Measurements from ENCODE around the gene PDE4D.
"Not testable (repeated sequence)": the region's sequence is repeated elsewhere in the genome, so short reads cannot be mapped to it uniquely, and the experiment has no call there.

PDE4D gene

GRCh38 chr5:59312223-59312622, 581.3 kb downstream of the PDE4D start:
- H3K4me3 ChIP-seq (ENCODE audit: insufficient read depth, low read depth, low read length) = no peak overlapping the region
- no peaks in the 10 kb centered on the region for H3K4me1 ChIP-seq (ENCODE audit: control insufficient read depth, insufficient read depth, low read length)
- WGBS, 2 experiments = 86 to 96% methylated on average over 2 to 3 of the region's 3 CpGs
- H3K27me3 ChIP-seq (ENCODE audit: control insufficient read depth, insufficient read depth, low read length, poor library complexity, severe bottlenecking) = no peaks in the 10 kb centered on the region
- H3K9me3 ChIP-seq (ENCODE audit: control insufficient read depth, low read length) = no peaks in the 10 kb centered on the region
- H3K36me3 ChIP-seq (ENCODE audit: control insufficient read depth, insufficient read depth, low read length) = no peaks in the 10 kb centered on the region
- H3K27ac ChIP-seq (ENCODE audit: insufficient read depth, low read depth, low read length, poor library complexity, severe bottlenecking) = no peak overlapping the region

GRCh38 chr5:59308685-59309084, 584.8 kb downstream of the PDE4D start:
- H3K36me3 ChIP-seq (ENCODE audit: control insufficient read depth, insufficient read depth, low read length); H3K9me3 ChIP-seq (ENCODE audit: control insufficient read depth, low read length); H3K4me1 ChIP-seq (ENCODE audit: control insufficient read depth, insufficient read depth, low read length); H3K4me3 ChIP-seq (ENCODE audit: insufficient read depth, low read depth, low read length); H3K27ac ChIP-seq (ENCODE audit: insufficient read depth, low read depth, low read length, poor library complexity, severe bottlenecking); H3K27me3 ChIP-seq (ENCODE audit: control insufficient read depth, insufficient read depth, low read length, poor library complexity, severe bottlenecking): not testable (repeated sequence)
- WGBS, 2 experiments = 96 to 98% methylated on average over 2 of the region's 2 CpGs

GRCh38 chr5:59303289-59303716, 590.2 kb downstream of the PDE4D start:
- H3K27me3 ChIP-seq (ENCODE audit: control insufficient read depth, insufficient read depth, low read length, poor library complexity, severe bottlenecking); H3K4me3 ChIP-seq (ENCODE audit: insufficient read depth, low read depth, low read length); H3K36me3 ChIP-seq (ENCODE audit: control insufficient read depth, insufficient read depth, low read length); H3K9me3 ChIP-seq (ENCODE audit: control insufficient read depth, low read length); H3K27ac ChIP-seq (ENCODE audit: insufficient read depth, low read depth, low read length, poor library complexity, severe bottlenecking); H3K4me1 ChIP-seq (ENCODE audit: control insufficient read depth, insufficient read depth, low read length): not testable (repeated sequence)
- 81 to 82% methylated on average over 3 of the region's 3 CpGs for WGBS, 2 experiments

- H3K4me3 ChIP-seq (ENCODE audit: insufficient read depth, low read depth, low read length); H3K4me1 ChIP-seq (ENCODE audit: control insufficient read depth, insufficient read depth, low read length); H3K27ac ChIP-seq (ENCODE audit: insufficient read depth, low read depth, low read length, poor library complexity, severe bottlenecking); H3K9me3 ChIP-seq (ENCODE audit: control insufficient read depth, low read length); H3K36me3 ChIP-seq (ENCODE audit: control insufficient read depth, insufficient read depth, low read length); H3K27me3 ChIP-seq (ENCODE audit: control insufficient read depth, insufficient read depth, low read length, poor library complexity, severe bottlenecking): not testable (repeated sequence)
- 95 to 100% methylated on average over 1 of the region's 1 CpG for WGBS, 2 experiments
Measured at GRCh38 chr5:59302509-59302908, 591.0 kb downstream of the PDE4D start.

- no peaks in the 10 kb centered on the region for H3K9me3 ChIP-seq (ENCODE audit: control insufficient read depth, low read length)
- WGBS, 2 experiments = 90 to 91% methylated on average over 4 of the region's 4 CpGs
- no peaks in the 10 kb centered on the region for H3K4me1 ChIP-seq (ENCODE audit: control insufficient read depth, insufficient read depth, low read length)
- H3K36me3 ChIP-seq (ENCODE audit: control insufficient read depth, insufficient read depth, low read length) = no peaks in the 10 kb centered on the region
- no peaks in the 10 kb centered on the region for H3K27me3 ChIP-seq (ENCODE audit: control insufficient read depth, insufficient read depth, low read length, poor library complexity, severe bottlenecking)
- no peak overlapping the region for H3K27ac ChIP-seq (ENCODE audit: insufficient read depth, low read depth, low read length, poor library complexity, severe bottlenecking)
- no peak overlapping the region for H3K4me3 ChIP-seq (ENCODE audit: insufficient read depth, low read depth, low read length)
Measured at GRCh38 chr5:59301727-59302126, 591.8 kb downstream of the PDE4D start.

GRCh38 chr5:59300930-59301329, 592.6 kb downstream of the PDE4D start:
- H3K27ac ChIP-seq (ENCODE audit: insufficient read depth, low read depth, low read length, poor library complexity, severe bottlenecking) = no peak overlapping the region
- WGBS, 2 experiments = 96% methylated on average over 1 of the region's 1 CpG
- no peaks in the 10 kb centered on the region for H3K9me3 ChIP-seq (ENCODE audit: control insufficient read depth, low read length)
- no peaks in the 10 kb centered on the region for H3K36me3 ChIP-seq (ENCODE audit: control insufficient read depth, insufficient read depth, low read length)
- no peak overlapping the region for H3K4me3 ChIP-seq (ENCODE audit: insufficient read depth, low read depth, low read length)
- H3K4me1 ChIP-seq (ENCODE audit: control insufficient read depth, insufficient read depth, low read length) = no peaks in the 10 kb centered on the region
- H3K27me3 ChIP-seq (ENCODE audit: control insufficient read depth, insufficient read depth, low read length, poor library complexity, severe bottlenecking) = no peaks in the 10 kb centered on the region

GRCh38 chr5:59299006-59299405, 594.5 kb downstream of the PDE4D start:
- no peaks in the 10 kb centered on the region for H3K36me3 ChIP-seq (ENCODE audit: control insufficient read depth, insufficient read depth, low read length)
- H3K4me1 ChIP-seq (ENCODE audit: control insufficient read depth, insufficient read depth, low read length) = no peaks in the 10 kb centered on the region
- H3K9me3 ChIP-seq (ENCODE audit: control insufficient read depth, low read length) = no peaks in the 10 kb centered on the region
- no peak overlapping the region for H3K4me3 ChIP-seq (ENCODE audit: insufficient read depth, low read depth, low read length)
- 95 to 100% methylated on average over 2 to 3 of the region's 3 CpGs for WGBS, 2 experiments
- no peak overlapping the region for H3K27ac ChIP-seq (ENCODE audit: insufficient read depth, low read depth, low read length, poor library complexity, severe bottlenecking)
- no peaks in the 10 kb centered on the region for H3K27me3 ChIP-seq (ENCODE audit: control insufficient read depth, insufficient read depth, low read length, poor library complexity, severe bottlenecking)

- 96 to 97% methylated on average over 2 to 5 of the region's 5 CpGs for WGBS, 2 experiments
- no peaks in the 10 kb centered on the region for H3K27me3 ChIP-seq (ENCODE audit: control insufficient read depth, insufficient read depth, low read length, poor library complexity, severe bottlenecking)
- no peaks in the 10 kb centered on the region for H3K4me1 ChIP-seq (ENCODE audit: control insufficient read depth, insufficient read depth, low read length)
- H3K27ac ChIP-seq (ENCODE audit: insufficient read depth, low read depth, low read length, poor library complexity, severe bottlenecking) = no peak overlapping the region
- H3K9me3 ChIP-seq (ENCODE audit: control insufficient read depth, low read length) = no peaks in the 10 kb centered on the region
- H3K36me3 ChIP-seq (ENCODE audit: control insufficient read depth, insufficient read depth, low read length) = no peaks in the 10 kb centered on the region
- no peak overlapping the region for H3K4me3 ChIP-seq (ENCODE audit: insufficient read depth, low read depth, low read length)
Measured at GRCh38 chr5:59296317-59297264, 596.9 kb downstream of the PDE4D start.

- Histone ChIP-seq H3K27me3 (ENCODE audit: control insufficient read depth, insufficient read depth, low read length, poor library complexity, severe bottlenecking) (no peaks in the 10 kb centered on the region), H3K4me3 (ENCODE audit: insufficient read depth, low read depth, low read length) (no peak overlapping the region), H3K27ac (ENCODE audit: insufficient read depth, low read depth, low read length, poor library complexity, severe bottlenecking) (no peak overlapping the region), H3K4me1 (ENCODE audit: control insufficient read depth, insufficient read depth, low read length) (no peaks in the 10 kb centered on the region), H3K36me3 (ENCODE audit: control insufficient read depth, insufficient read depth, low read length) (no peaks in the 10 kb centered on the region), H3K9me3 (ENCODE audit: control insufficient read depth, low read length) (no peaks in the 10 kb centered on the region)
- 89 to 91% methylated on average over 4 of the region's 4 CpGs for WGBS, 2 experiments
Measured at GRCh38 chr5:59293700-59294099, 599.8 kb downstream of the PDE4D start.

GRCh38 chr5:59291941-59292340, 601.6 kb downstream of the PDE4D start:
- no peaks in the 10 kb centered on the region for H3K27me3 ChIP-seq (ENCODE audit: control insufficient read depth, insufficient read depth, low read length, poor library complexity, severe bottlenecking)
- H3K4me3 ChIP-seq (ENCODE audit: insufficient read depth, low read depth, low read length) = no peak overlapping the region
- no peaks in the 10 kb centered on the region for H3K9me3 ChIP-seq (ENCODE audit: control insufficient read depth, low read length)
- H3K36me3 ChIP-seq (ENCODE audit: control insufficient read depth, insufficient read depth, low read length) = no peaks in the 10 kb centered on the region
- no peaks in the 10 kb centered on the region for H3K4me1 ChIP-seq (ENCODE audit: control insufficient read depth, insufficient read depth, low read length)
- H3K27ac ChIP-seq (ENCODE audit: insufficient read depth, low read depth, low read length, poor library complexity, severe bottlenecking) = no peak overlapping the region
